Heart right ventricle (tissue), 16 donors: ENCODE results near the gene IGSF22. TPM values are rescaled to one million over a fixed set of nuclear protein-coding genes. Genes with fewer than 3 reads are reported as not detected.

Experiments
- ATAC-seq, 8 donors: fragments of 200-7000 bp; cut with Tn5 transposase; one replicate each; pipeline ENCODE4 v1.9.1; 2020; ENCODE audit warnings: mild to moderate bottlenecking in 8 of 8, moderate library complexity in 8 of 8, moderate number of reproducible peaks in 1 of 8
- DNase-seq, 2 donors: peaks; one replicate each; pipeline ENCODE4 v3.0.0-alpha.2; 2020
- H3K27ac ChIP-seq, 10 donors: fragments of 200-600 bp; sonication (generic) in 2 of 10; one replicate each; pipeline versions ENCODE4 v1.5.0 to v1.8.0; 2020 to 2022; ENCODE audit warnings: mild to moderate bottlenecking in 3 of 10
- H3K27me3 ChIP-seq, 7 donors: fragments of 200-600 bp; one replicate each; pipeline ENCODE4 v1.8.0; 2021 to 2022; ENCODE audit warnings: mild to moderate bottlenecking in 2 of 7
- H3K36me3 ChIP-seq, 9 donors: fragments of 200-600 bp; sonication (generic) in 1 of 9; one replicate each; pipeline versions ENCODE4 v1.5.0 to v1.8.0; 2020 to 2022; ENCODE audit warnings: mild to moderate bottlenecking in 2 of 9
- H3K4me1 ChIP-seq, 9 donors: fragments of 200-600 bp; sonication (generic) in 1 of 9; one replicate each; pipeline versions ENCODE4 v1.5.0 to v1.8.0; 2020 to 2022; ENCODE audit warnings: mild to moderate bottlenecking in 4 of 9
- H3K4me3 ChIP-seq, 10 donors: fragments of 200-600 bp; sonication (generic) in 2 of 10; one replicate each; pipeline versions ENCODE4 v1.5.0 to v1.8.0; 2020 to 2022; ENCODE audit warnings: mild to moderate bottlenecking in 7 of 10, moderate library complexity in 2 of 10
- H3K9me3 ChIP-seq, 11 donors: fragments of 200-600 bp in 10 of 11; sonication (generic) in 2 of 11; one replicate each; pipeline versions ENCODE4 v1.5.0 to v1.8.0; 2013 to 2022; ENCODE audit warnings: mild to moderate bottlenecking in 2 of 11, control low read depth in 1 of 11, moderate library complexity in 1 of 11
- CTCF ChIP-seq, 9 donors: fragments of 200-600 bp; sonication (generic) in 2 of 9; IDR thresholded peaks; one replicate each; pipeline versions ENCODE4 v1.5.0 to v1.8.0; 2021 to 2022; ENCODE audit warnings: antibody characterized with exemption in 9 of 9, mild to moderate bottlenecking in 5 of 9, moderate library complexity in 1 of 9
- WGBS, 2 donors: extraction: QIAGEN DNeasy Blood & Tissue Kit; methylation state at CpG; one replicate each; pipeline ENCODE4 v1.1.7; 2013; ENCODE audit warnings: inconsistent platforms in 1 of 2; 5-methylcytosine and 5-hydroxymethylcytosine counted together
- intact Hi-C, 10 donors: fragments of 100-400 bp; cut with DNase I; formaldehyde crosslinking; loops; one replicate each; pipeline versions ENCODE4 v1.11.1 to v1.14.2; 2022
- polyA plus RNA-seq, 2 donors: library from polyadenylated mRNA; stranded (reverse); fragments of 200-250 nt; gene quantifications; one replicate each; pipeline ENCODE4 v1.2.3, GENCODE V29; 2013
- total RNA-seq, 10 donors: library from RNA; stranded (reverse); fragmentation: NEBNext Ultra II Directional in 3 of 10; extraction: Animal tissue kit (Norgen Biotek cat#: 25700) in 3 of 10; gene quantifications; one replicate each; pipeline versions ENCODE4 v1.2.1 to v1.2.4, GENCODE V29; 2021 to 2023
- donor health status: Arrhythmogenic right ventricular cardiomyopathy.
- donor health status: ischemic (EF 13 %, LVEDD 7.1; RV severe dilation, severe dysfunction).
- donor health status: healthy with polysubstance abuse.
- donor health status: DM: no; HTN: yes; CAD: no.
- donor health status: DM: no; HTN: no; CAD: no.
- donor health status: ischemic (EF 25% LVEDD 6.9; RV normal size, moderate dysfunction).
- donor health status: ischemic (EF 25% LVEDD 5.7; RV mildly dilated, moderate dysfunction).
- donor health status: healthy.
- donor health status: DM: yes; HTN: yes; CAD: no.
- donor health status: Ischemic cardiomyopathy.
- donor health status: ischemic (EF 35%, LVEDD 5.7; RV mildly dilated, moderate dysfunction).
- donor health status: nonischemic (EF 11% LVEDD 7.7; RV severe dilation, severe dysfunction).
- donor health status: DM: yes; HTN: yes; CAD: no.
- donor health status: PGD.
- donor health status: ischemic (EF 29% LVEDD 5.4; RV normal size, mild dysfunction).
- donor health status: nonischemic (EF 23%, LVEDD 6.1; RV moderate dilation, normal function).

Gene IGSF22
- total and polyA plus RNA-seq, 12 donors, result 0.18 to 1.3 (median 0.62) TPM; not detected in 1

GRCh38 chr11:18703001-18703763 lies 22.8 kb downstream of the IGSF22 start:
- Histone ChIP-seq H3K27ac (no peak overlapping the region), H3K4me3 (no peak overlapping the region), H3K36me3 (peaks cover 0 to 19% (median 7%) of the 10 kb centered on the region in 9 donors), H3K27me3 (peaks cover 0 to 15% (median 0%) of the 10 kb centered on the region in 7 donors), H3K9me3 (no peaks in the 10 kb centered on the region), H3K4me1 (peaks cover 14 to 70% (median 46%) of the 10 kb centered on the region in 9 donors)
- TF ChIP-seq CTCF (IDR thresholded peaks at IDR 0.05), result no peak
- intact Hi-C loops, result loop anchor here in 2 of 10 donors (5.0 to 10.0 kb wide), 2 partner anchors 66 to 178 kb away; partner anchors contain the start of gene TSG101 (in 1 of the 2)
- DNase-seq (peak in 1 of 2 donors; percentile 49), ATAC-seq (peak in 1 of 8 donors; percentile 24)
- WGBS, 2 donors, result 35 to 65% methylated on average over 2 of the region's 2 CpGs

GRCh38 chr11:18701614-18702216 lies 24.3 kb downstream of the IGSF22 start:
- no peaks in the 10 kb centered on the region for H3K9me3 ChIP-seq
- peaks cover 0 to 15% (median 0%) of the 10 kb centered on the region in 7 donors for H3K27me3 ChIP-seq
- TF ChIP-seq CTCF (IDR thresholded peaks at IDR 0.05), result no peak
- H3K4me3 ChIP-seq, result no peak overlapping the region
- H3K27ac ChIP-seq, result no peak overlapping the region
- H3K4me1 ChIP-seq, result peaks cover 14 to 72% (median 45%) of the 10 kb centered on the region in 9 donors
- DNase-seq (no peak), ATAC-seq (no peak)
- intact Hi-C loops, result loop anchor here in 2 of 10 donors (5.0 to 10.0 kb wide), 2 partner anchors 64 to 177 kb away; partner anchors contain the start of gene TSG101 (in 1 of the 2)
- H3K36me3 ChIP-seq, result peaks cover 0 to 19% (median 7%) of the 10 kb centered on the region in 9 donors
- WGBS, 2 donors, result 92 to 95% methylated on average over 17 of the region's 17 CpGs

- no peak for TF ChIP-seq CTCF (IDR thresholded peaks at IDR 0.05)
- Histone ChIP-seq H3K27me3 (peaks cover 0 to 8% (median 0%) of the 10 kb centered on the region in 7 donors), H3K9me3 (no peaks in the 10 kb centered on the region), H3K4me1 (peaks cover 14 to 64% (median 43%) of the 10 kb centered on the region in 9 donors), H3K4me3 (no peak overlapping the region), H3K36me3 (peaks cover 0 to 19% (median 7%) of the 10 kb centered on the region in 9 donors), H3K27ac (no peak overlapping the region)
- 95 to 97% methylated on average over 7 of the region's 7 CpGs for WGBS, 2 donors
- intact Hi-C loops, result loop anchor here in 2 of 10 donors (5.0 to 10.0 kb wide), 2 partner anchors 64 to 176 kb away; partner anchors contain the start of gene TSG101 (in 1 of the 2)
- DNase-seq, result no peak
- ATAC-seq, result no peak
These were observed 25.1 kb downstream of the IGSF22 start for GRCh38 chr11:18700872-18701271.

- DNase-seq (no peak), ATAC-seq (no peak)
- no peak for TF ChIP-seq CTCF (IDR thresholded peaks at IDR 0.05)
- intact Hi-C loops, result loop anchor here in 2 of 10 donors (5.0 to 10.0 kb wide), 2 partner anchors 63 to 176 kb away; partner anchors contain the start of gene TSG101 (in 1 of the 2)
- H3K27ac ChIP-seq, result peak overlapping the region in 4 of 10 donors; percentile 65 to 90 (median 90)
- 54 to 67% methylated on average over 1 of the region's 1 CpG for WGBS, 2 donors
- H3K4me3 ChIP-seq, result peak overlapping the region in 5 of 10 donors; percentile 3 to 92 (median 12)
- peaks cover 0 to 19% (median 7%) of the 10 kb centered on the region in 9 donors for H3K36me3 ChIP-seq
- no peaks in the 10 kb centered on the region for H3K9me3 ChIP-seq
- peaks cover 0 to 3% (median 0%) of the 10 kb centered on the region in 7 donors for H3K27me3 ChIP-seq
- peaks cover 9 to 59% (median 38%) of the 10 kb centered on the region in 9 donors for H3K4me1 ChIP-seq
These were observed 25.6 kb downstream of the IGSF22 start for GRCh38 chr11:18700375-18700774.
